Right lung (tissue), 5 donors: ENCODE measurements around the gene GPRIN3. TPM values are rescaled to one million over a fixed set of nuclear protein-coding genes. Genes with fewer than 3 reads are reported as not detected.
"Not testable (repeated sequence)": the region's sequence is repeated elsewhere in the genome, so short reads cannot be mapped to it uniquely, and the experiment has no call there.

Source experiments
- DNase-seq, 2 donors: peaks; one replicate each; pipeline ENCODE4 v3.0.0-alpha.2; 2013
- polyA plus RNA-seq, 5 donors: library from polyadenylated mRNA; unstranded; fragments of 120-200 nt; gene quantifications; one replicate each; pipeline versions ENCODE4 v1.2.1 to v1.2.3, GENCODE V29; 2013; ENCODE audit warnings: inconsistent platforms in 1 of 5, low replicate concordance in 1 of 5; ENCODE audit not compliant: insufficient read length in 5 of 5, insufficient read depth in 1 of 5

The GPRIN3 gene
- polyA plus RNA-seq, 5 donors = 1.2 to 2.7 (median 2.0) TPM

DNA sequence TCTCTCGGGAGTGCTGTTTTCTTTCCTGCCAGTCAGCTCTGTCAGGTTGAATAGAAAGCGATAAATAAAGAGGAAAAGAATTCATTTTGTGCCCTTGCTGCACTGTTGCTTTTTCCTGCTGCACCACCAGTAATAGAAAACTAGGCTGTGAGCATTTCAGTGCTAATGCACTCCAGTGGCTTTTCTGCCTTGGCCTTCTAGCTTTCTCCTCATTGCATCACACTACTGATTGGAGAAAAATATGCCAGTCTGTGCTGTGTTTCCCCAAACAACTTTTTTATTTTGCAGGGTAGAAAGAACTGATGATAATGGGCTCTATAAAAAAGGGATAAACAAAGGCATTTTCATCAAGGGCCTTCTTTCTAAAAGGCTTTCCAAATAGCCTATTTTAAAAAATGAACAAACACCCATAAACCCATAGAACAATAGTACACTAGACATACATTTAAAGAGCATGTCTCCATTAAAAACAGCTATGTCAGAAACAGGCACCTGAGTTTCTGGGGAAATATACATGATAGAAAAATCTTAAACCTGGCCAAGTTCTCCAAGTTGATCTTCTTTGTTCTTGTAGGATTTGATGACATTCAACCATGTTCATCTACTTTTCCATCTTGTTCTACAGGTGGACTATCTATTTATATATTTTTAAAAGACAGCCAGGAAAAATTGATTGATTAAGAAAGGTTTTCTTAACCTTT, 86.3 kb downstream of the GPRIN3 start:
- DNase-seq = no peak

DNA sequence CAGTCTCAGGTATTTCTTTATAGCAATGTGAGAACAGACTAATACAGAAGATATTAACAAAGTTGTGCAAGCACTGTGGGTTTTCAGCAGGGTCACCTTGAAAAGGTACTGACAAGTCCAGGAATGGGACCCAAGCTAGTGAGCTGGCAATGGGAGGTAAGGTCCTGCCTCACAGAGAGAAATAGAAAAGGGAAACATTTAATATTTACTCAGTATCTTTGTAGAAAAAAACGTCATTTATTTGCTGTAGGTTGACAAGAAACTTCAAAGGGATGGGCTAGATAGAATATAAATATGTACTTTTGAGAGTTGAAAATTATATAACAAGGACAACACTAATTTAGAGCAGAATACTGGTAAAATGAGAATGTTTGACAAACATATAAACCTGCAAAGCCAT, 89.0 kb downstream of the GPRIN3 start:
- no peak for DNase-seq

DNA sequence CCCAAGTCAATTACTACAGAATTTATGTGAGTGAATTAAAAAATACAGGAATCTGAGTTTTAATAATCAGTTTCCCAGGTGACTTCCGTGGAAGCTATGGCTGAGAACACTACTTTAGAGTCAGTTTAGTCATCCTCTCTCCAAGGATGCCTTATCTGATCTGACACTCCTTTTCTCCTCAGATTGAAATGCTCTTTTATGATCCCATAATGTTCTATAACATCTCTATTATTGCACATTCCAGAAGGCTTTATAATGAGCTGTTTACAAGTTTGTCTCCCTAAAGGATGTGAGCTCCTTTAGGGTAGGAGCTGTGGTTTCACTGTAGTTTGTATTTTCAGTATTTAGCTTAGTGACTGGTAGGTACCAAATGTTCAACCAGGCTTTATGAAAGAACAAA, 90.0 kb downstream of the GPRIN3 start:
- DNase-seq = no peak

DNA sequence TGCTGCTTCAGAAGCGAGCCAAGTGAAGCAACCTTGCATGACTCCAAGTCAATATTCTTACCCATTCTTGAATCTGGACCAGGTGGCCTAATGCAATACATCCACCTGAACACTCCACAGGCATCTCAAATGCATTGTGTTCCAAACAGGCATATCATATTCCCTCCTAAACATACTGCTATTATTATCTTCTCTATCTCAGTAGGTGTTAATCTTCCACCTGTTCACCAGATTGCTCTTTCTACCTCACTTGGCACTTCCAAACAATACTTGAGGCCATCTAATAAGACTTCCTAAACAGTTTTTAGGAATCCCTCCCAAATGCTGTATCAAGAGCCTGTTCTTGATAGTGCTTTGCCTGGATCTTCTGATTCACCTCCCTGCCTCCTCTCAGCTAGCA, 90.7 kb downstream of the GPRIN3 start:
- DNase-seq = no peak

DNA sequence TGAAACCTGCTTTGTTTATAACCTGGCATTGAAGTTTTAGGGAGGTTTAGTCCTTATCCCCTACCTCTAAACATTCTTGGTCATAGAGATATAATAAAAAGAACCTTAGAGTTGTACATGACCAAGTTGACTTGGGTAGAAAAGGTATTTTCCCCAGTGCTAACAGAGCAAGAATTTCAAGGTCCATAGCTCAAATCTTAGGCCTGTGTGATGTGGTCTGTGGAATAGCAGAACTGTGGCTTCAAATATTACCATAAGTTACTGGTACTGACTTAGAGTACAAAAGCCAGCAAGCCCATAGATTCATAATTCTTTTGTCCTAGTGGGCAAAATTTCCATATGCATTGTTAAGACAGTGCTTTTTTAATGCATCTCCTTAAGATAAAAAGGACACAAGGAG, 91.2 kb downstream of the GPRIN3 start:
- no peak for DNase-seq

DNA sequence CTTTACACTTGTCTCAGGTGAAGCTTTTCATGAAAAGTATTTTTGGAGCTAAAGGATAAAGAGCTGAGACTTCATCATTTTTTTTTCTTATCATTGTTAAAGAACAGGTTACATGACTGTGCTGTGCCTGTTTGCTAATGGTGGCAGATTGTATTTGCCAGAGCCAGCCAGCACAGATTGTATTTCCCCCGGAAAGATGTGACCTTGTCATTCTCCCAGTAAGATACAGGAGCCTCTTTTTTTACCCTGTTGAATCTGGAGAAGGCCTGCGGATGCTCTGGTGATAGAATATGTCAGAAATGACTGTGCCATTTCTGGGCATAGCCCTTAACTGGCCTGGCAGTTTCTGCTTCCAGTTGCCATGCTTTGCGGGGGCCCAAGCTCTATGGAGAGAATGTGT, 91.9 kb downstream of the GPRIN3 start:
- DNase-seq = no peak

DNA sequence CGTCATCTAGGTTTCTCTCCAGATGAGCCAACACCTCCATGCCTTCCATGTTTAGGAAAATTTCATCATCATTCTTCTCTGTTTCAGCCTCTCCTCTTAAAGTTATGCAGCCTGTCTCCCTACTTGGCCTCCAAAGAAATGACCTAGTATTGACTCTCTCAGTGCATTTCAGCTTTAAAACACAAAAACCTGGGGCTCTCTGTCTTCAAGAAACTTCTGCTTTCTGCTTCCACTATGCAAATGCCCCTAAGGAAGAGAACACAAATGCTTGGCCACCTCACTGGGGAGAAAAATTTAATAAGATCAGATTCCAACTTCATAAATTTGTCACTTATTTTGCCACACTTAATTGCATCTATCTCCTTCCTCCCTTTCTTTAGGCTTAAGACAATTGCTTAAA, 93.3 kb downstream of the GPRIN3 start:
- DNase-seq = no peak

DNA sequence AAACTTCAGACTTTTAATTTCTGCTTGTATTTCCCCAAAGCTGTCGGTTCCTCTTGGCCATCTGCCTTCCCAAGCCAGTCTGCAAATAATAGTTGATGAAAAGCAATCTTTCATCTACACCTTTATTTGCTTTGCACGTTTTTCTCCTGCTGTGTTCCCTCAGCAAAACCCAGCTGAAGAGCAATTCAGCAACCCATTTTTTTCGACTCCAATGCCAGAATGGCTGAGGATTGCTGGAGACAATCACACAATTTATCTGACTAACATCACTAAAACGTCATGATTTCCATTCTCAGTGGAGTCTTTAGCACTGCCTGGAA, 94.3 kb downstream of the GPRIN3 start:
- DNase-seq = no peak

DNA sequence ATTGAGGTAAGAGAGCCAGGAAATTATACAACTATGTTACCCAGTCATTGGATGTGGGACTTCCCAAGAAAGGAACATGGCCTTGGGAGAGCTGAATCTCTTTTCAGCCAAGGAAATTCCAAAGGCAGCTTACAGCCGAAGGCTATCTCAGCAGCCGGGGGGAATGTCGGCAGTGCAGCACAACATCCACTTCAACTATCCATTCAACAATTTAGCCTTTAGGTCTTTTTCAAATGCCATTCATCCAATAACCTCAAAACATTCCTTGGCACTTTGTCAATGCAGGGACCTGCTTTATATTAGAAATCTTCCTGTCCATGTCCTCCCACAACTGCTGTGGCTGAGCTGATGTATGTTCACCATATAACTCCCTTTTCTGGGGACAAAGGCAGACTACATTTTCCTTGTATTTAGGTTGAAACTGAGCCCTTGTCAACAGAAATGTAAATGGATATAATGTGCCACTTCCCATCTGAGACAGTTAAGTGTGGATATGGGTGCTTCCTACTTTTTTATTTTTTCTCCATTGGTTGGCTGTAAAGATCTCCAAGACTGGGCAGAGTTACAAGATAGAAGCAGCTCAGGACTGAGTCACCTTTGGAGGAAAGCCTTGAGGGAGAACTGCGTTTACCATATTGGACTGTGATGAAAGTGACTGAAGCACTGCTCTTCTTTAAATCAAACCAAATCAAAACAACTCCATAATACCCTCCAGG, 94.8 kb downstream of the GPRIN3 start:
- DNase-seq = no peak

DNA sequence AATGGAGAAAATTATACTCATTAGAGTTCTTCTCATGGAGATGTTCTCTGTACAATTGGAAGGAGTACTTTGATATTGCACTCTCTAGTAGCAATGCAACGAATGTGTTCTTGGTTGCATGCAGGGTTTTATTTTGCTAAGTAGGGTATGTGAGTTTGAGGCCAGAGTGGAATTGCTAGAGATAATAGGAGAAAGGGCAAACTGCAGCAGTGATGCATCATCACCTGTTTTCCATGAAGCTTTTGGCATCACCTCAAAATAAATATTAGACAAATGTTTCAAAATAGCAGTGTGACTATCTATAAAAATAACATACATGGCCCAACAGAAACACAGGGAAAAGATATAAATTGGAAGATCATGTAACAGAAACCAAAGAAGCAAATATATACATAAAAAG, 103.0 kb downstream of the GPRIN3 start:
- no peak for DNase-seq

DNA sequence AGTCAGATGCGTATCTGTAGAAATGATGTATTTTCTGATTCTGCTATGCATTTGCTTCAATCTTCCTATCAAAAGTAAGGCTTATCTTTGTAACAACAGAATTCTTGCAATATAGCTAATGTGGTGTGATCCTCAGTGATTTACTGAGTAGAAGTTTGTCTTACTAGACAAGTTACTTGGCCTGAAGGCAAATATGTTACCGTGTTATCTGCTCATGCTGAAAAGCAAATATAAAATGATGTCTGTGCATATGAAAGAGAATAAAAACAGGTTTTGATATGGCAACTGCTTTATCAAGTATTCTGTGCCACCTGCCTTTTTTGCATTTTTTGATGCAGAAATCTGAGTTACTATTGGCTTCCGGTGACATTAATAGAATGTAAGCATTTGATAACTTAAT, 103.7 kb downstream of the GPRIN3 start:
- no peak for DNase-seq

DNA sequence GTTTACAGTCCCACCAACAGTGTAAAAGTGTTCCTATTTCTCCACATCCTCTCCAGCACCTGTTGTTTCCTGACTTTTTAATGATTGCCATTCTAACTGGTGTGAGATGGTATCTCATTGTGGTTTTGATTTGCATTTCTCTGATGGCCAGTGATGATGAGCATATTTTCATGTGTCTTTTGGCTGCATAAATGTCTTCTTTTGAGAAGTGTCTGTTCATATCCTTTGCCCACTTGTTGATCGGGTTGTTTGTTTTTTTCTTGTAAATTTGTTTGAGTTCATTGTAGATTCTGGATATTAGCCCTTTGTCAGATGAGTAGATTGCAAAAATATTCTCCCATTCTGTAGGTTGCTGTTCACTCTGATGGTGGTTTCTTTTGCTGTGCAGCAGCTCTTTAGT, 108.2 kb downstream of the GPRIN3 start:
- DNase-seq = not testable (repeated sequence)

DNA sequence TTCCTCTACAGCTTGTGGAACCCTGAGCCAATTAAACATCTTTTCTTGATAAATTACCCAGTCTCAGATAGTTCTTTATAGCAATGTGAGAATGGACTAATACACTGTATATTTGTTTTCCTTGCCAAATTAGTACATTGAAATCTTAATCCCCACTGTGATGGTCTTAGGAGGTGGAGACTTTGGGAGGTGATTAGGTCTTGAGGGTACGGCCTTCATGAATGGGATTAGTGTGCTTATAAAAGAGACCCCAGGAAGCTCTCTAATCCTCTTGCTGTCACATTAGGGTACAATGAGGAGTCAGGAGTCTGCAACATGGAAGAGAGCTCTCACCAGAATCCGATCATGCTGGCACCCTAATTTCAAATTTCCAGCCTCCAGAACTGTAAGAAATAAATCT, 109.7 kb downstream of the GPRIN3 start:
- no peak for DNase-seq

DNA sequence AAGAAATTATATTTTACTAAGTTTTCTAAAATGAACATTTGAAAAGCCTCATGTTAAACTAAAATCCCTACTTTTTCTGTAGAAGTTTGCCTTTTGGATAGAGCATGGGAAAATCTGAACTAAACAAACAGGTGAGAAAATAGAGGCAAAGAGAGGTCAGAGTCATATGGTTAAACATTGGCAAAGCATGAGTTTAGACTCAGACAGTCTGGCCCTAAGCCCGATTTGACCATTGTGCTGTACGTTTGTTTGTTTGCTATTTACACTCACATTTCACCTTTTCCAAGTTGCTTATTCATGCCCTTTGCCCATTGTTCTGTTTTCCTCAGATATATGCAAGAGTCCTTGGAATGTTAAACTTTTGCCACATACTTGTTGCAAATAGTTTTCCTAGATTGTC, 110.9 kb downstream of the GPRIN3 start:
- DNase-seq = no peak

DNA sequence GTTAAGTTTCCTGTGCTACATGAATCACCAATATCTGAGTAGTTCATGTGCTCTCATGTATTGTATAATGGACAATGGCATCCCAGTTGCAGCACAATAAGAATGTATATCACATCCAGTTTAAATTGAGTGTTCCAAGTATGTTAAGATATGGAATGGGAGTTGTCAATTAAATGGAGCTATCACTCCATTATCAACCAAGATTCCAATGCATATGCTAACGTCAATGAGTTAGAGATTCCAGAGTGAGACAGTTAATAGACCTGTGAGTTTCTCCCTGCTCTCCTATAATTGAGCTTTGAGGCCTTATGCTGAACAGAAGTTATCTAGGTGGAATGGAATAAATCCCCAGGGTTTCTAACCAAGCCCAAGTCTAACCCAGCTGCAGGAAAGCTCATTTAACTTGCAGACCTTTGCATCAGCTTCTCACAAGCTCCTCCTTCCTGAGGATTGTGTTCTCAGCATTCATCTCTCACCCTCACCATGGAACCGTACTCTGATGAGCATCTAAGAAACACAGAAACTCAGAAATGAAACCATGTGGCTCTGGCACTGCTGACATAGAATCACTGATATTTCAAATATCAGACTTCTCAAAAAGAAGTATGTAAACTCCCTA, 111.4 kb downstream of the GPRIN3 start:
- DNase-seq = no peak

DNA sequence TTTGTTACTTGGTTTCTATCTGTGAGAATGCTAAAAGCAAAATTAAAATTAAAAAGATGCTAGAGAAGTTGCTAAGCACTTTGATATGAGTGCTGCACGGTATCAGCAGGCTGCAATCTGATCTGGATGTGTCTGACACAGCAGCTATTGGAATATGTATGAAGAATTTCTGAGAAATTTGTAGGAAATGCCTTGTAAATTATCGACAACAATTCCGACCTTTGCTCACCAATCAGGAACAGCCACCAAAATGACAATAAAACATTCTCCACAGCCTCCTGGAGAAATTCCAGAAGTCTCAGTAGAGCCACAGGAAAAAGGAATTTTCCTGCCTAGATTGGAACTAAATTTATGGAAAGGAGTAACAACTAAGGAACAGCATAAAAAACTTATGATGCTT, 113.8 kb downstream of the GPRIN3 start:
- DNase-seq = no peak

Other genes starting within 250 kb of the GPRIN3 start
- gene TIGD2, start 196.3 kb downstream of the GPRIN3 start, polyA plus RNA-seq = 10 to 100 TPM in 2 of 5 donors, 1 to 10 TPM in 3; 7.8 to 11.6 (median 9.7) TPM